Measurements from ENCODE around the gene NBEAL2.
A peak's percentile ranks its signal among the peaks of the same experiment; 100 is the strongest.

The NBEAL2 gene

GRCh38 chr3:47008234-47008796 lies 28.8 kb downstream of the NBEAL2 start:
- Mint-ChIP-seq H3K27me3 (ENCODE audit: low read depth) (no peaks in the 10 kb centered on the region), H3K27ac (no peak overlapping the region), H3K4me1 (ENCODE audit: low read depth) (peaks cover 5% of the 10 kb centered on the region), H3K9me3 (no peaks in the 10 kb centered on the region), H3K4me3 (no peak overlapping the region), H3K36me3 (ENCODE audit: low read depth) (peaks cover 54% of the 10 kb centered on the region)
- no peak for DNase-seq (ENCODE audit: low spot score)

GRCh38 chr3:47008851-47009224 lies 29.4 kb downstream of the NBEAL2 start:
- H3K4me1 Mint-ChIP-seq (ENCODE audit: low read depth), result peaks cover 5% of the 10 kb centered on the region
- H3K27ac Mint-ChIP-seq, result no peak overlapping the region
- H3K27me3 Mint-ChIP-seq (ENCODE audit: low read depth), result no peaks in the 10 kb centered on the region
- H3K4me3 Mint-ChIP-seq, result no peak overlapping the region
- H3K36me3 Mint-ChIP-seq (ENCODE audit: low read depth), result peaks cover 53% of the 10 kb centered on the region
- H3K9me3 Mint-ChIP-seq, result no peaks in the 10 kb centered on the region
- no peak for DNase-seq (ENCODE audit: low spot score)

DNA sequence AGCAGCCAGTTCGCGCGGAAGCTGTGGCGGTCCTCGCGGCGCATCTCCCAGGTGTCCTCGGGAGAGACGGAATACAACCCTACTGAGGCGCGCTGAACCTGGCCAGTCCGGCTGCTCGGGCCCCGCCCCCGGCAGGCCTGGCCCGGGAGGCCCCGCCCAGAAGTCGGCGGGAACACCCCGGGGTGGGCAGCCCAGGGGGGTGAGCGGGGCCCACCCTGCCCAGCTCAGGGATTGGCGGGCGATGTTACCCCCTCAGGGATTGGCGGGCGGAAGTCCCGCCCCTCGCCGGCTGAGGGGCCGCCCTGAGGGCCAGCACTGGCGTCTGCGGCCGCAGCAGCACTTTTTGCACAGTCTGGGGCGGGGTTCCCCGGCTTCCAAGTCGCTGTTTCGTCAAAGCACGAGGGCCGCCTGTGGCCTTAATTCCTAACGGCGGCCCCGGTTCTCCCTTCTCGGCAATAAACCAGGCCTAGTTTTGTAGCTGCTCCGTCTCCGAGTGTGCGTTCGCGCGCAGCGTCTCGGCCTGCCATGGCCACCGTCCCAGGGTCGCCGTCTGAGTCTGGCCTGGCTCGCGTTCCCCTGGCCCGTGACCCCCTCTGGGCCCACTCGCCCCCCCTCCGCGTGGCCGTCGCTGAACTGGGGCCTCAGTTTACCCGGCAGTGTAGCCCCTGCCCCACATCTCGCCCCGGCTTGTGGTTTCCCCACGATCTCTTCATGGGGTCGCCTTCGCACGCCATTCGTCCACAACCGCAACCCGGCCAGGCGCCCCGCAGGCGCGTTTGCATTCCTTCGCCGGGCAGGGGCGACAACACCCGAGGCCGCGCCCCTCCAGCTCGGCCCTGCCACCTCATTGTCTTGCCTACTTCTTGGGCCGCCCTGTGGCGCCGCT lies 30.0 kb downstream of the NBEAL2 start:
- peak; percentile 66 for DNase-seq (ENCODE audit: low spot score)
- peak overlapping the region; percentile 12 for H3K4me3 Mint-ChIP-seq
- H3K27ac Mint-ChIP-seq, result no peak overlapping the region
- H3K9me3 Mint-ChIP-seq, result no peaks in the 10 kb centered on the region
- H3K4me1 Mint-ChIP-seq (ENCODE audit: low read depth), result peaks cover 7% of the 10 kb centered on the region
- peaks cover 53% of the 10 kb centered on the region for H3K36me3 Mint-ChIP-seq (ENCODE audit: low read depth)
- H3K27me3 Mint-ChIP-seq (ENCODE audit: low read depth), result no peaks in the 10 kb centered on the region

- Mint-ChIP-seq H3K36me3 (ENCODE audit: low read depth) (peaks cover 51% of the 10 kb centered on the region), H3K4me3 (no peak overlapping the region), H3K27ac (no peak overlapping the region), H3K9me3 (no peaks in the 10 kb centered on the region), H3K27me3 (ENCODE audit: low read depth) (no peaks in the 10 kb centered on the region), H3K4me1 (ENCODE audit: low read depth) (peaks cover 9% of the 10 kb centered on the region)
- no peak for DNase-seq (ENCODE audit: low spot score)
Observed at GRCh38 chr3:47010111-47010712, 30.7 kb downstream of the NBEAL2 start.

GRCh38 chr3:47010910-47011309 lies 31.4 kb downstream of the NBEAL2 start:
- no peak overlapping the region for H3K4me3 Mint-ChIP-seq
- H3K27ac Mint-ChIP-seq, result no peak overlapping the region
- no peaks in the 10 kb centered on the region for H3K9me3 Mint-ChIP-seq
- peaks cover 12% of the 10 kb centered on the region for H3K4me1 Mint-ChIP-seq (ENCODE audit: low read depth)
- peaks cover 48% of the 10 kb centered on the region for H3K36me3 Mint-ChIP-seq (ENCODE audit: low read depth)
- no peak for DNase-seq (ENCODE audit: low spot score)
- H3K27me3 Mint-ChIP-seq (ENCODE audit: low read depth), result no peaks in the 10 kb centered on the region

- DNase-seq (ENCODE audit: low spot score), result no peak
- Mint-ChIP-seq H3K27ac (no peak overlapping the region), H3K36me3 (ENCODE audit: low read depth) (peaks cover 47% of the 10 kb centered on the region), H3K27me3 (ENCODE audit: low read depth) (no peaks in the 10 kb centered on the region), H3K9me3 (no peaks in the 10 kb centered on the region), H3K4me1 (ENCODE audit: low read depth) (peaks cover 15% of the 10 kb centered on the region), H3K4me3 (no peak overlapping the region)
Observed at GRCh38 chr3:47011371-47011770, 31.9 kb downstream of the NBEAL2 start.

GRCh38 chr3:47012342-47013230 lies 33.1 kb downstream of the NBEAL2 start:
- Mint-ChIP-seq H3K9me3 (no peaks in the 10 kb centered on the region), H3K4me1 (ENCODE audit: low read depth) (peaks cover 27% of the 10 kb centered on the region), H3K27me3 (ENCODE audit: low read depth) (no peaks in the 10 kb centered on the region), H3K36me3 (ENCODE audit: low read depth) (peaks cover 45% of the 10 kb centered on the region), H3K4me3 (no peak overlapping the region), H3K27ac (no peak overlapping the region)
- DNase-seq (ENCODE audit: low spot score), result no peak

DNA sequence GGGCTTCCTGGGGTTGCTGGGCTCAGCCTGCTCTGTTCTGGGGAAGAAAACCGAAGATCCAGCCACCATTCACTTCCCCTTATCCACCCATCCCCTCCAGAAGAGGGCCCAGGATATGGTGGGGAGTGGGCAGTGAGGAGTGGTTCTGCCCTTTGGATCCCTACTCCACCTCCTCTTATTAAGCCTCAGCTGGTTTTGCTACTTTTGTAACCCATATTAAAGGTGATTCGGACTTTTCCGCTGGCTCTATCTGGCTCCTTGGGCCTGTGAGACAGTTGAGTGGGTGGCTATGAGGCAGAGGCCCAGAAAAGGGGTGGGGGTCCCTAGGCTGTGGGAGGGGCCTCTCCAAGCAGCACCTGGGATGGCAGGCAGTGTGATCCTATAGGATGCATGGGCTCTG lies 33.8 kb downstream of the NBEAL2 start:
- H3K27me3 Mint-ChIP-seq (ENCODE audit: low read depth), result no peaks in the 10 kb centered on the region
- H3K4me1 Mint-ChIP-seq (ENCODE audit: low read depth), result peaks cover 31% of the 10 kb centered on the region
- no peak for DNase-seq (ENCODE audit: low spot score)
- no peak overlapping the region for H3K4me3 Mint-ChIP-seq
- H3K9me3 Mint-ChIP-seq, result no peaks in the 10 kb centered on the region
- H3K36me3 Mint-ChIP-seq (ENCODE audit: low read depth), result peaks cover 42% of the 10 kb centered on the region
- no peak overlapping the region for H3K27ac Mint-ChIP-seq

GRCh38 chr3:47014036-47014435 lies 34.6 kb downstream of the NBEAL2 start:
- no peaks in the 10 kb centered on the region for H3K27me3 Mint-ChIP-seq (ENCODE audit: low read depth)
- peaks cover 35% of the 10 kb centered on the region for H3K4me1 Mint-ChIP-seq (ENCODE audit: low read depth)
- H3K4me3 Mint-ChIP-seq, result no peak overlapping the region
- peaks cover 43% of the 10 kb centered on the region for H3K36me3 Mint-ChIP-seq (ENCODE audit: low read depth)
- no peak for DNase-seq (ENCODE audit: low spot score)
- H3K9me3 Mint-ChIP-seq, result no peaks in the 10 kb centered on the region
- peak overlapping the region; percentile 47 for H3K27ac Mint-ChIP-seq

DNA sequence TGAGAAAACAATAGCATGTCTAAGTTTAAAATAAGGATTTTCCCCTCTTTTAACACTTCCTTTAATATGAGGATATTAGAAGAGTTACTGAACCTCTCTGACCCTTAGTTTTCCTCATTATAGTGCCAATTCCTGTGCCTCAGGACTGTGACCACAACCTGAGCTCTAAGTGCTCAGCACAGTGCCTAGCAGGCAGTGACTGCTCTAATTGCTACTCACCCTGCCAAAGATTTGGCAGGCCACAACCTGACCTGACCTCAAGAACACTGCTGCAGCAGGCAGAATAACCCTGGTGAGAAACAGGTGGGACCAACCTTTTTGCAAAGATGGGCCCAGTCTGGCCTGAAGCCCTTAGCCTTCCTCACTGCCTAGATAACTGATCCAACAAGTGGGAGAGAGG lies 35.7 kb downstream of the NBEAL2 start:
- no peaks in the 10 kb centered on the region for H3K9me3 Mint-ChIP-seq
- no peak overlapping the region for H3K4me3 Mint-ChIP-seq
- no peak for DNase-seq (ENCODE audit: low spot score)
- no peaks in the 10 kb centered on the region for H3K27me3 Mint-ChIP-seq (ENCODE audit: low read depth)
- H3K27ac Mint-ChIP-seq, result peak overlapping the region; percentile 16
- H3K36me3 Mint-ChIP-seq (ENCODE audit: low read depth), result peaks cover 45% of the 10 kb centered on the region
- H3K4me1 Mint-ChIP-seq (ENCODE audit: low read depth), result peaks cover 45% of the 10 kb centered on the region

DNA sequence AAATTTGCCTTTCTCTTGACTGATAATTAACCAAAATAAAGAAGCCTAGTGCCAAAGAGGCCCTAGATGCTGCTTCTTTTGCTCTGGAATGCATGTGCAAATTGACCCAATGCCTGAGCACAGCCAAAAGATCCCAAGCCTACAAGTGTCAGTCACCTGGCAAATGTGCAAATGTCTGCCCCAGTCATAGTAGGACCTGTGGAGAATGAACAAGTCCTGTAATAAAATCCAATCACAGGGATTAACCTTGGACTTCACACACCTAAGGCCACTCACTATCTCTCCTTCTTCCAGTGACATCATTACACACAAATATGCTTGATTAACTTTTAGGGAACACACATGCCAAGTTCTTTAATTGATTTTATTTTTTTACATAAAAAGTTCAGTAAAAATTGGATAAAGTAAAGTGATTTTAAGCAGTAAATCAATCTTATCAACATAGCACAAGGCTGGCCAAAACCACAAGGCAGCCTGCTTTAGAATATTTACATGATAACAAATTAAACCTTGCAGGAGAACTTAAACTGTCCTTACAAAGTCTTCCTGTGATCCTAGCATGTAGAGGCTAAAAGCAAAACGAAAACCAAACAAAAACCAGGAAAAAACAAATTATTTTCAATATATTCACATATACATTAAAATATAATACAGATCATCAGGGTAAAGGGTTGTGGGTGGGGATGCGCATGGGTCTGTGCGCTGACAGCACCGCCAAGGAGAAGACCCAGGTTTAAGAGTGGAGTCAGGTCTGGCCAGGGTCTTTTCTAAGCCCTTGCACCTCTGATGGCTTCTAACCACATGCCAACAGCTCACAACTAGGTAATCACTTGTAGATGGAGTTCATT lies 36.8 kb downstream of the NBEAL2 start:
- H3K27me3 Mint-ChIP-seq (ENCODE audit: low read depth), result no peaks in the 10 kb centered on the region
- peaks cover 47% of the 10 kb centered on the region for H3K4me1 Mint-ChIP-seq (ENCODE audit: low read depth)
- peaks cover 41% of the 10 kb centered on the region for H3K36me3 Mint-ChIP-seq (ENCODE audit: low read depth)
- no peak for DNase-seq (ENCODE audit: low spot score)
- H3K27ac Mint-ChIP-seq, result peak overlapping the region; percentile 88
- H3K4me3 Mint-ChIP-seq, result peak overlapping the region; percentile 60
- no peaks in the 10 kb centered on the region for H3K9me3 Mint-ChIP-seq

- Mint-ChIP-seq H3K27me3 (ENCODE audit: low read depth) (no peaks in the 10 kb centered on the region), H3K36me3 (ENCODE audit: low read depth) (peaks cover 36% of the 10 kb centered on the region), H3K9me3 (no peaks in the 10 kb centered on the region), H3K27ac (peak overlapping the region; percentile 88), H3K4me3 (peak overlapping the region; percentile 60), H3K4me1 (ENCODE audit: low read depth) (peaks cover 44% of the 10 kb centered on the region)
- DNase-seq (ENCODE audit: low spot score), result peak; percentile 62
Observed at GRCh38 chr3:47016934-47017435, 37.5 kb downstream of the NBEAL2 start.
